ENCODE measurements around the gene KRCC1. TPM values are rescaled to one million over a fixed set of nuclear protein-coding genes. Genes with fewer than 3 reads are reported as not detected.

KRCC1 gene
- total RNA-seq: 10 to 100 TPM in 1 of 2 donors, 1 to 10 TPM in 1; 7.4 to 17.3 TPM

DNA sequence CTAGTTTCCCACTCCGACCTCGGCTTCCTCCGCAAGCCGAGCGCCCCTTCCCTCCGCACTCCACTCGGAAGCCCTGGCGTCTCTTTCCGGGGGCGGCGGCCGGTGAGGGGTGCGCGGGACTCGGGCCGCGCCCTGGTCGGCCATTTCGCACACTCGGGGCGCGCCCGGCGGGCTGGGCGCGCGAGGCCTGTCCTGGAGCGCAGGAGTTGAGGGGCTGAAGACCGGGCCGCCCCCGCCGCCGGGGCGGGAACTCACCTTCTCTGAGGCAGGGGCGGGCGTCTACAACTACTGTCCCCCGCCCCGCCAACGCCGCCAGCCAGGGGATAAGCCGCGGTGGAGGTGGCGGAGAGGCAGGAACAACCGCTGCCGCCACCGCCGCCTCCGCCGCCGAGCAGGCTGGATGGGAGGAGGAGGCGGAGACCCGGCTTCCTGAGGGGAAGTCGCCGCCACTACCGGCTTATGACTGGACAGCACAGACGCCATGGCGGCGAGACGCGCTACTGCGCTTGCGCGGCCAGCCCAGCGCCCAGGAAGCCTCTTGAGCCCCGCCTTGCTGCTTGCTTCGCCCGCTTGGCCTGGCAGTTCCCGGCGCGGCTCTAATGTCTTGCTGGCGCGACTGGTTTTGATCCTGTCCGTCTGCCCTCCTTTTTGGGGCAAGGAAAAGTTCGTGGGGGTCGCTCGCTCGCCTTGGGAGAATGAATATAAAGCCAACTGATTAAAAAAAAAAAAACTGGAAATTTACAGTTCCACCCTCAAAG lies at the start of gene KRCC1:
TSS of gene KRCC1 (minus strand) at position 413 of the 758 bp plus-strand sequence. CDS start 27,220 bp downstream, outside the sequence.
- Mint-ChIP-seq H3K4me3 (peak within 1 kb of the TSS; percentile 96), H3K27ac (peak within 1 kb of the TSS; percentile 96 to 100), H3K4me1 (ENCODE audit: low read depth in 2 of 2) (peaks cover 36 to 40% of the 10 kb centered on the region in 2 donors), H3K36me3 (peaks cover 20% of the 10 kb centered on the region), H3K9me3 (no peaks in the 10 kb centered on the region), H3K27me3 (no peaks in the 10 kb centered on the region)
- DNase-seq (ENCODE audit: low spot score) (peak; percentile 97), ATAC-seq (peak; percentile 98 to 99)

DNA sequence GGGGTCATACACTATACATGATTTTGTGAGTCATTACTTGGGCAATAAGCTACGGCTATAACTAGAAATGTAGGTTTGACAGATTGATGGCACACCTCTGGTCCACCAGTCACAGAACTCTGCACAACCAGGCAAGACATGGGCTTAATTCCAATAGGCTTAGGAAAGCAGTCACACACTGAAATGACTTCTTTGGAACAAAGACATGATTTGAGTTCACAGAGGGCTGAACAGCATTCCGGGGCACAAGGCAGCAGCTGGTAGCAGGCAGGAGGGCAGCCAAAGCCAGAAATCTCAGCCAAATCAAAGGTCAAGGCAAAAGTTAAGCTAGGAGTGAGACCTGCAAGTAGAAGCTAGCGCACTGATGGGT lies 44.9 kb upstream of the KRCC1 start:
- ATAC-seq (no peak), DNase-seq (ENCODE audit: low spot score) (no peak)
- Mint-ChIP-seq H3K36me3 (no peaks in the 10 kb centered on the region), H3K4me1 (ENCODE audit: low read depth in 2 of 2) (no peaks in the 10 kb centered on the region), H3K27me3 (peaks cover 17 to 27% of the 10 kb centered on the region in 2 donors), H3K4me3 (no peak overlapping the region), H3K27ac (peak overlapping the region in 1 of 2 donors; percentile 2), H3K9me3 (no peaks in the 10 kb centered on the region)

DNA sequence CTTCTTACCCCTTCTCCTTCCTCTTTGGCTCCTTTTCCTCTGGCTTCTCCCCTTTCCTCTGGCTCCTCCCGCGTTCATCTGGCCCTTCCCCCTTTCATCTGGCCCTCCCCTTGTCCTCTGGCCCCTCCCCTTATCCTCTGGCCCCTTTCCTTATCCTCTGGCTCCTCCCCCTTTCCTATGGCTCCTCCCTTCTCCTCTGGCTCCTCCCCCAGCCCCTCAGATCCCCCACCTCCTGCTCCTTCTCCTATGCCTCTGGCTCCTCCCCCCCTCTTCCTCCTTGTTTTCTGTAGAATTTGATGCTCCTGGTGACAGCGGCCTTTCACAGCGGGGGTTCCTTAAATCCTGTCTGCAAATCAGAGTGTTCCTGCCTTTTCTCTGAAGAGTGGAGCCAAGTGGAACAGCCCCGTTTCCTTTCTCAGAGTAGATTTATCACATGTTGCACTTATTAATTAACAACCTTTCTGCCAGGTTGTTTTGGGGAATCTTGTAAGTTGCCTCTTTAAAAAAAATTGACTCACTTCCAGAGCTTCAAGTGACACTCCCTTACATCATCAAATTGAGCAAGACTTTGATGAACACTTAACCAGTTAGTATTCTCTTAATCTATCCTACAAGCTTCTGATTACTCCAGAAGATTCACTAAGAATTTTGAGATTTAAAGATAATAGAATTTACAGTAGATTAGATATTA lies 44.4 kb upstream of the KRCC1 start:
- Mint-ChIP-seq H3K4me3 (no peak overlapping the region), H3K27me3 (peaks cover 17 to 27% of the 10 kb centered on the region in 2 donors), H3K27ac (peak overlapping the region in 1 of 2 donors; percentile 2), H3K4me1 (ENCODE audit: low read depth in 2 of 2) (no peaks in the 10 kb centered on the region), H3K36me3 (no peaks in the 10 kb centered on the region), H3K9me3 (no peaks in the 10 kb centered on the region)
- DNase-seq (ENCODE audit: low spot score) (no peak), ATAC-seq (no peak)

DNA sequence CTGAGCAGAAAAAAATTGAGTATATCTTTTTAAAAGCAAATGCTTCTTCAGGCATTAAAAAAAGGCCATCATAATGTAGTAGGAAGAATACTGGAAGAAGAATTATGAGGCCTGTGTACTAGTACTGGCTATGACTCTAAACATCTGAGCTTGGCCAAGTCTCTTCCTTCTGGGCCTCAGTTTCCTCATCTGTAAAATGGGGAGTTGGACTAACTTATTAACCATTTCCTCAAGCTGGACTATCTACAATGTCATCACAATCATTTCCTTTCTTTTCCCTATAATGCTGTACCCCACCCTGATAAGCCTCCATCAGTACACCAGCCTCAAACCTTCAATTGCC lies 42.9 kb upstream of the KRCC1 start:
- DNase-seq (ENCODE audit: low spot score): no peak
- Mint-ChIP-seq H3K27me3 (peaks cover 18 to 21% of the 10 kb centered on the region in 2 donors), H3K4me1 (ENCODE audit: low read depth in 2 of 2) (no peaks in the 10 kb centered on the region), H3K27ac (no peak overlapping the region), H3K4me3 (no peak overlapping the region), H3K36me3 (no peaks in the 10 kb centered on the region), H3K9me3 (no peaks in the 10 kb centered on the region)
- ATAC-seq: no peak

DNA sequence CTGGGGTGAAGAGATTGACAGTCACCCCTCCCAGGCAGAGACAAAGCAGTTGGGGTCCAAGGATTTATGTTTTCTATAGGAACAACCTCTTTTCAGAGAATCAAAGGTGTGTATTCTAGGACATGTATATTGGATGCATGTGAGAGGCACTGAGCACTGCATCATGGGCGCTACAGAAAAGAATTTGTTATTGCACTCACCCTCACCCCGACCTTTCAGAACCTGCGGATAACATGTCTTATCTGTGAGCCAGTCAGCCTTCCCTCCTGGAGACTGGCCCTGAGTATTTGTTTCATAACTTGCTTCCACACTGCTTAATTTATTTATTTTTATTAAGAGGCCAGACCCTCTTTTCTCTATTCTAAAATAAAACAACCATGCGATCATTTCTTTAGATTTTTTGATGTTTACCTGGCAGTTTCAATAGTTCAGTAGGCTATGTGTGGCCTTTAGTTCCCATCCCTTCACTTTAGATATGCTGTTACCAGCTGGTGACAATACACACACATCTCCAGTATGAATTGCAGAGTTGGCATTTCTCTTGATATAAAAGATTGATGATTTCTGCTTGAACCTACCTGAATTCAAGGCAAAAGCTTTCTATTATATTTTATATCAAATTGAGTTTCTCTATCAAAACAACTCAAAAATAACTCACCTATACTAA lies 42.4 kb upstream of the KRCC1 start:
- H3K27ac Mint-ChIP-seq: no peak overlapping the region
- DNase-seq (ENCODE audit: low spot score) (no peak), ATAC-seq (no peak)
- H3K36me3 Mint-ChIP-seq: no peaks in the 10 kb centered on the region
- H3K9me3 Mint-ChIP-seq: no peaks in the 10 kb centered on the region
- peaks cover 18% of the 10 kb centered on the region in 2 donors for H3K27me3 Mint-ChIP-seq
- no peak overlapping the region for H3K4me3 Mint-ChIP-seq
- no peaks in the 10 kb centered on the region for H3K4me1 Mint-ChIP-seq (ENCODE audit: low read depth in 2 of 2)

DNA sequence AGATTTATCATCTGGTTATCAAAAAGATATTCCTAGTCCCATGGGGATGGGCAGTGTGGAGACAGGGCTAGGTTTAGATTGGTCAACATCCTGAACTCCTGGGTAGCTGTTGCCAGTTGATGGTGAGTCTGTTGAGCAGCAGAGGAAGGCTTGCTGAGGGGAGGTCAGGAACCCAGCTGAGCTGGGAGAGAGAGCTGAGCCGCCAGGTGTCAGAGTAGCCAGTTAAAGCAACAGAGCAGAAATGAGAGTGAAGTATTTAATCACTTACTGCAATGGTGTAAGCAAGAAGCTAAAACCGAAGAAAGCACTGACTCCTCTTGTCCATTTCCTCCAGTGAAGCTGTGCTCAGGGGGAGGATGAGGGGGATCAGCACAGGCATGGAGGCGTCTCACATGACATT lies 41.6 kb upstream of the KRCC1 start:
- DNase-seq (ENCODE audit: low spot score): no peak
- H3K27ac Mint-ChIP-seq: no peak overlapping the region
- H3K27me3 Mint-ChIP-seq: peaks cover 10 to 12% of the 10 kb centered on the region in 2 donors
- ATAC-seq: no peak
- no peaks in the 10 kb centered on the region for H3K4me1 Mint-ChIP-seq (ENCODE audit: low read depth in 2 of 2)
- H3K9me3 Mint-ChIP-seq: no peaks in the 10 kb centered on the region
- H3K36me3 Mint-ChIP-seq: no peaks in the 10 kb centered on the region
- H3K4me3 Mint-ChIP-seq: no peak overlapping the region

DNA sequence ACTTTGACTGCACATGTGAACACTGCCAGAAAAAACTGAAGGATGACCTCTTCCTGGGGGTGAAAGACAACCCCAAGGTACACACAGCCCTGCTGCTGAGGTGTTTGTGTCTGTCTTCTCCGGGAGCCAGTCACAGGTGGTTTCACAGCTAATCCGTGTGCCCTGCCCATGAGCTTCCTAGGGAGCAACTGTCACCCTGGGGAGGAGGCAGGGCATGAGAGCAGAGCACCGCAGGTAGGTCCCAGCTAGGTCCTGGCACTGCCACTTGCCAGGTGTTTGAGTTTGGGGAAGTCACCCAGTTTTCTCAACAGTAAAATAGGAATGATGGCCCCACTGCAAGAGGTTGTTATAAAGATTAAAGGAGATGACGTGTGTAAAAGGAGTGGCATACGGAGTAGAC lies 41.1 kb upstream of the KRCC1 start:
- ATAC-seq: no peak
- H3K4me3 Mint-ChIP-seq: no peak overlapping the region
- H3K27me3 Mint-ChIP-seq: peaks cover 9 to 12% of the 10 kb centered on the region in 2 donors
- no peak overlapping the region for H3K27ac Mint-ChIP-seq
- DNase-seq (ENCODE audit: low spot score): no peak
- H3K4me1 Mint-ChIP-seq (ENCODE audit: low read depth in 2 of 2): no peaks in the 10 kb centered on the region
- no peaks in the 10 kb centered on the region for H3K36me3 Mint-ChIP-seq
- no peaks in the 10 kb centered on the region for H3K9me3 Mint-ChIP-seq

DNA sequence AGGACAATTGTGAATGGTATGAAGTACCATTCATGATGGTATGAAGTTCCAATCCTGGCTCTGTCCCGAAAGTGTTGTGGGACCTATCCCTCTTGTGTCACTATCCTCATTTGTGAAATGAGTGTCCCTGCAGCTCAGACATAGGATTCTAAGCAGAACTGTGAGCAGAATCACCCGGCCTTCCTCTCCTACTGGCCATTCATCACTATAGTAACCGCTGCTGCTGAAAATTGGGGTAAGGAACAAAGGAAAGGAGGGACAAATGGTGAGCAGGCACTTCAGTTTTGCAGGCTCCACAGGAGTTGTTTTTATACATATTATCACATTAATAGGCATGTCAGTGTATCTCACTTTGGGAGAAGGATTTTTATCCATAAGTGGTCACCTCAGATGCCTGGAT lies 39.4 kb upstream of the KRCC1 start:
- no peak for ATAC-seq
- H3K27ac Mint-ChIP-seq: no peak overlapping the region

DNA sequence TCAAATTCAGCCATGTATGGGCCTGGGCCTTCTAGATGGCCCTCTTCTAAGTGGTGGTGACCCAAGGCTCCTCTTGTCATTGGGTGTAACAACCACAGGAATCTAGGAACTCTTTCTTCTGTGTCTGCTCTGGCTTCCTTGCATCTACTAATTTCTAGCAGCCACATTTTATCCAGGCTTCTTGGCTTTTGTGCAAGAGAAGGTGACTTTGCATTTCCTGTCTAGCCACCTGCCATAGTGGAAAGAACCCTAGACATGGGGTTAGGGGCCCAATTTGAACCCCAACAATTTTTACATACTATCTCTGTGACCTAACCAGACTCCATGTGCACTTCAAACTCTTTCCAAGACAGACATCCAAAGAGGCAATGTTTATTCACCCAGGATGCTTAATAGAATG lies 37.2 kb upstream of the KRCC1 start:
- Mint-ChIP-seq H3K27ac (no peak overlapping the region), H3K27me3 (peaks cover 0 to 3% of the 10 kb centered on the region in 2 donors), H3K36me3 (no peaks in the 10 kb centered on the region), H3K4me1 (ENCODE audit: low read depth in 2 of 2) (peaks cover 0 to 3% of the 10 kb centered on the region in 2 donors), H3K4me3 (no peak overlapping the region), H3K9me3 (no peaks in the 10 kb centered on the region)
- no peak for DNase-seq (ENCODE audit: low spot score)
- no peak for ATAC-seq

More for the DNA sequence above, 39.4 kb upstream of the KRCC1 start:
- H3K27me3 Mint-ChIP-seq: peaks cover 2 to 6% of the 10 kb centered on the region in 2 donors
- no peaks in the 10 kb centered on the region for H3K9me3 Mint-ChIP-seq
- no peak for DNase-seq (ENCODE audit: low spot score)
- no peaks in the 10 kb centered on the region for H3K36me3 Mint-ChIP-seq
- no peak overlapping the region for H3K4me3 Mint-ChIP-seq
- peaks cover 0 to 3% of the 10 kb centered on the region in 2 donors for H3K4me1 Mint-ChIP-seq (ENCODE audit: low read depth in 2 of 2)

DNA sequence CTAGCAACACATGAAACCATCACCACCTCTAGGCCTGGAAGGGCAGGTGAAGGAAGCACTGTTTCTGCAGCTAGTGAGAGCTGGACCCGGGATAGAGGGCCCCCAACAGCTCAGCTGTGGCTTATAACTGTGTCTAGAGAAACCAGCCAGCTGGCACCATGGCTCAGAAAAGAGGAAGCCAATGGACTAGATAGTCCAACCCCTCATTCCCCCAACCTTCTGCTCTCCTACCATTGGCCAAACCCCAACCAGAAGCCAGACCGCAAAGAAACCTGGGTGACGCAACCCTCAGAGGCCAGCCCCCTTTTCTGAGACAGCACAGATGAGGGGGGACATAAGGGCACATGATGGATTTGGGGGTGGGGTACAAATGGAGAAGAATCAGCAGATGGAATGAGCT lies 36.4 kb upstream of the KRCC1 start:
- Mint-ChIP-seq H3K4me3 (no peak overlapping the region), H3K4me1 (ENCODE audit: low read depth in 2 of 2) (peaks cover 0 to 3% of the 10 kb centered on the region in 2 donors)
- no peak for ATAC-seq

DNA sequence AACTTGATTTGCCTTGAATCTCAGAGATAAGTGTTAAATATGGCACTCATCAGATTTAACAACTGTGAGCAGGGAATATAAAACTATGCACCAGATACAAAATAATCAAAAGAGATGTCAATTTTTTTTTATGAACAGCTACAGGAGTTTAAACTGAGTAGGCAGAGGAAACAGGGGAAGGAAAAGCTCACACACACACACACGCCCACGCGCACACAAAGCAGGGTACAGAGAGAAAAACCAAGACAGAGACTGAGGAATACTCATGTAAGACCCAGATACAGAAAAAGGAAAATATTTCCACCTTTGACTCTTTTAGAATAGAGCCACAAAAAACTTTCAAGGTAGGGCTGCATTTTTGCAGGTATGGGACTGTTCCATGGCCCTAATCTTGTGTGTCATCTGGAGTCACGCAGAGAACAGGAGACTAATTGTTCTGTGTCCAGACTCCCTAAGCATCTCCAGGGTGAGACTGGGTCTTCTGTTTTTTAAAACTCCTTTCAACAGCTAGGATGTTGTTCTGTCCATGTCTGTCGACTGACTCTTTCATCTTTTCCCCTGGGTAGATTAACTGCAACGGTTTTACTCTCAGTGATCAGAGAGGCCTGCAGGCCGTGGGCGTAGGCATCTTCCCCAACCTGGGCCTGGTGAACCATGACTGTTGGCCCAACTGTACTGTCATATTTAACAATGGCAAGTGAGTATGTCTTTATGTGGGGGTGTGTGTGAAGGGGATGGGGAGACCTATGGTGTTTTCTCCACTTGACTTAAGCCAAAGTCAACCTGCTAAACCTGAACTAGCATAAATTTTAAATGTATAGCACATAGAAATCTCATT lies 35.1 kb upstream of the KRCC1 start:
- Mint-ChIP-seq H3K9me3 (no peaks in the 10 kb centered on the region), H3K4me1 (ENCODE audit: low read depth in 2 of 2) (peaks cover 0 to 3% of the 10 kb centered on the region in 2 donors), H3K4me3 (no peak overlapping the region), H3K27ac (no peak overlapping the region), H3K36me3 (no peaks in the 10 kb centered on the region), H3K27me3 (peaks cover 0 to 3% of the 10 kb centered on the region in 2 donors)
- DNase-seq (ENCODE audit: low spot score): no peak
- ATAC-seq: no peak

More for the DNA sequence above, 36.4 kb upstream of the KRCC1 start:
- Mint-ChIP-seq H3K36me3 (no peaks in the 10 kb centered on the region), H3K27ac (no peak overlapping the region), H3K9me3 (no peaks in the 10 kb centered on the region), H3K27me3 (peaks cover 0 to 3% of the 10 kb centered on the region in 2 donors)
- DNase-seq (ENCODE audit: low spot score): no peak

DNA sequence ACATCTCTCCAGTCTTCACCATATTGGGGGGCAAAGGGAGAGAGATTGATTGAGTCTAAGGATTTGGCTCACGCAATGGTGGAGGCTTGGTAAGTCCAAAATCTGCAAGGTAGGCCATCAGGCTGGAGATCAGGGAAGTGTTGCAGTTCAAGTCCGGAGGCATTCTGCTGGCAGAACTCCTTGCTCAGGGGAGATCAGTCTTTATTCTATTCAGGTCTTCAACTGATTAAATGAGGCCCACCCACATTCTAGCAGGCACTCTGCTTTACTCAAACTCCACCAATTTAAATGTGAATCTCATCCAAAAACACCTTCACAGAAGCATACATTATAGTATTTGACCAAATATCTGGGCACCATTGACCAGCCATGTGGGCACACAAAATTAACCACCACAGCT lies 33.4 kb upstream of the KRCC1 start:
- Mint-ChIP-seq H3K4me3 (no peak overlapping the region), H3K4me1 (ENCODE audit: low read depth in 2 of 2) (peaks cover 0 to 3% of the 10 kb centered on the region in 2 donors), H3K9me3 (no peaks in the 10 kb centered on the region), H3K36me3 (no peaks in the 10 kb centered on the region), H3K27ac (no peak overlapping the region), H3K27me3 (peaks cover 0 to 3% of the 10 kb centered on the region in 2 donors)
- ATAC-seq: no peak
- DNase-seq (ENCODE audit: low spot score): no peak

DNA sequence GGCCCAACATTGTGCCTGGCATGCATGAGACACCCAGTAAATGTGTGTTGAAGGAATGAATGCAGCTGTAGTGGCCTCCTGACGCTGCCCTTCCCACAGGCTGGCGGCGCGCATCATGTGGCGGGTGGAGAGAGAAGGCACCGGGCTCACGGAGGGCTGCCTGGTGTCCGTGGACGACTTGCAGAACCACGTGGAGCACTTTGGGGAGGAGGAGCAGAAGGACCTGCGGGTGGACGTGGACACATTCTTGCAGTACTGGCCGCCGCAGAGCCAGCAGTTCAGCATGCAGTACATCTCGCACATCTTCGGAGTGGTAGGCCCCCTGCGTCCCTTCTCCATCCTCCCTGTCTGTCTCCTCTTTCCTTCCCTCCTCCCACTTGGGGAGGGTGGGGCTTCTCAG lies 32.2 kb upstream of the KRCC1 start:
- Mint-ChIP-seq H3K27me3 (no peaks in the 10 kb centered on the region), H3K36me3 (no peaks in the 10 kb centered on the region), H3K27ac (no peak overlapping the region), H3K4me1 (ENCODE audit: low read depth in 2 of 2) (peaks cover 0 to 3% of the 10 kb centered on the region in 2 donors), H3K9me3 (no peaks in the 10 kb centered on the region), H3K4me3 (no peak overlapping the region)
- ATAC-seq (no peak), DNase-seq (ENCODE audit: low spot score) (no peak)
